ENCODE measurements around the gene AMN.

- TF ChIP-seq POLR2A (IDR thresholded peaks at IDR 0.05; ENCODE audit: low read depth) (no peak), CTCF (IDR thresholded peaks at IDR 0.05) (no peak), EP300 (IDR thresholded peaks at IDR 0.05) (no peak), POLR2AphosphoS5 (IDR thresholded peaks at IDR 0.05) (no peak)
These were observed 12.6 kb upstream of the AMN start for GRCh38 chr14:102909911-102910310.
